ENCODE data around the gene ANKRD13C.

- no peak for TF ChIP-seq CTCF (conservative IDR thresholded peaks at IDR 0.05)
- TF ChIP-seq EZH2 (IDR thresholded peaks at IDR 0.05; ENCODE audit: low read depth): no peak
These were observed 5.9 kb downstream of the ANKRD13C start for GRCh38 chr1:70348399-70349165.

All from PC-9 (cell line).